Aorta (tissue), 5 donors: ENCODE results near the gene IL23A. TPM values are rescaled to one million over a fixed set of nuclear protein-coding genes. Genes with fewer than 3 reads are reported as not detected.
"Not testable (repeated sequence)": the region's sequence is repeated elsewhere in the genome, so short reads cannot be mapped to it uniquely, and the experiment has no call there.

Experiments used
- ATAC-seq: fragments of 200-7000 bp; cut with Tn5 transposase; one replicate; pipeline ENCODE4 v1.9.1; 2022; ENCODE audit warnings: moderate library complexity; ENCODE audit not compliant: low FRiP score
- DNase-seq, 2 donors: peaks; one replicate each; pipeline ENCODE4 v3.0.0-alpha.2; 2020
- H3K27ac ChIP-seq, 2 donors: one replicate each; pipeline ENCODE4 v1.5.1; 2013; ENCODE audit warnings: low read length in 2 of 2, mild to moderate bottlenecking in 2 of 2, moderate library complexity in 2 of 2, control low read depth in 1 of 2, inconsistent platforms in 1 of 2, low read depth in 1 of 2
- H3K27me3 ChIP-seq, 2 donors: one replicate each; pipeline ENCODE4 v1.6.1; 2013; ENCODE audit warnings: control low read depth in 1 of 2, low read length in 1 of 2, mild to moderate bottlenecking in 1 of 2, moderate library complexity in 1 of 2; ENCODE audit not compliant: insufficient read depth in 2 of 2, control insufficient read depth in 1 of 2
- H3K36me3 ChIP-seq, 2 donors: one replicate each; pipeline ENCODE4 v1.6.1; 2013; ENCODE audit warnings: control low read depth in 1 of 2, low read length in 1 of 2, mild to moderate bottlenecking in 1 of 2; ENCODE audit not compliant: insufficient read depth in 2 of 2, control insufficient read depth in 1 of 2
- H3K4me1 ChIP-seq, 2 donors: one replicate each; pipeline ENCODE4 v1.6.1; 2013; ENCODE audit warnings: low read length in 2 of 2, control low read depth in 1 of 2, mild to moderate bottlenecking in 1 of 2, moderate library complexity in 1 of 2; ENCODE audit not compliant: insufficient read depth in 2 of 2, control insufficient read depth in 1 of 2
- H3K4me3 ChIP-seq, 2 donors: one replicate each; pipeline ENCODE4 v1.5.1; 2013; ENCODE audit warnings: low read length in 2 of 2, control low read depth in 1 of 2, mild to moderate bottlenecking in 1 of 2
- H3K9me3 ChIP-seq: one replicate; pipeline ENCODE4 v1.6.1; 2013; ENCODE audit warnings: mild to moderate bottlenecking, low read length; ENCODE audit not compliant: control insufficient read depth
- WGBS, 2 donors: extraction: QIAGEN DNeasy Blood & Tissue Kit; methylation state at CpG; one replicate each; pipeline ENCODE4 v1.1.7; 2013; 5-methylcytosine and 5-hydroxymethylcytosine counted together
- intact Hi-C, 2 donors: fragments of 100-400 bp; cut with DNase I; formaldehyde crosslinking; loops; one replicate each; pipeline versions ENCODE4 v1.14.2 to v1.15.0; 2022
- polyA plus RNA-seq, 2 donors: library from polyadenylated mRNA; stranded (reverse); fragments of 200-250 nt; gene quantifications; one replicate each; pipeline ENCODE4 v1.2.3, GENCODE V29; 2013
- total RNA-seq, 2 donors: library from RNA; stranded (reverse); fragmentation: NEBNext Ultra II Directional; extraction: Animal tissue kit (Norgen Biotek cat#: 25700); gene quantifications; one replicate each; pipeline ENCODE4 v1.2.1, GENCODE V29; 2021
- donor health status: healthy with polysubstance abuse.
- donor health status: Bipolar disorder and iron deficiency.
- donor health status: DM: no; HTN: no; CAD: no.
- donor health status: DM: no; HTN: no; CAD: no.
- donor health status: DM: yes; HTN: yes; CAD: no.

The IL23A gene
- total and polyA plus RNA-seq, 4 donors = 0.52 TPM; not detected in 3

GRCh38 chr12:56332512-56333196 lies 6.0 kb upstream of the IL23A start:
- Histone ChIP-seq H3K4me3 (no peak overlapping the region), H3K27ac (peak overlapping the region in 1 of 2 donors; percentile 8), H3K9me3 (no peaks in the 10 kb centered on the region), H3K36me3 (no peaks in the 10 kb centered on the region), H3K27me3 (no peaks in the 10 kb centered on the region), H3K4me1 (no peaks in the 10 kb centered on the region)
- DNase-seq (no peak), ATAC-seq (no peak)
- 92 to 96% methylated on average over 9 to 11 of the region's 11 CpGs for WGBS, 2 donors
- intact Hi-C loops = no loop called here

GRCh38 chr12:56333197-56333678 lies 5.4 kb upstream of the IL23A start:
- Histone ChIP-seq H3K9me3 (no peaks in the 10 kb centered on the region), H3K27ac (peak overlapping the region; percentile 84 to 87), H3K27me3 (no peaks in the 10 kb centered on the region), H3K4me1 (no peaks in the 10 kb centered on the region), H3K4me3 (peak overlapping the region; percentile 45 to 55), H3K36me3 (no peaks in the 10 kb centered on the region)
- DNase-seq (no peak), ATAC-seq (peak; percentile 6)
- intact Hi-C loops = no loop called here
- 24 to 29% methylated on average over 7 to 8 of the region's 8 CpGs for whole genome bisulfite sequencing, 2 donors

GRCh38 chr12:56333679-56334489 lies 4.8 kb upstream of the IL23A start, which contains the start of gene PAN2:
TSS of gene PAN2 (minus strand) at chr12:56334000. CDS start at chr12:56333094, 906 bp downstream.
- peak; percentile 97 for ATAC-seq
- WGBS, 2 donors = 0 to 1% methylated on average over 45 of the region's 45 CpGs
- peak within 1 kb of the TSS; percentile 55 to 65 for H3K4me3 ChIP-seq
- intact Hi-C loops = no loop called here
- H3K4me1 ChIP-seq = no peaks in the 10 kb centered on the region
- no peaks in the 10 kb centered on the region for H3K36me3 ChIP-seq
- no peaks in the 10 kb centered on the region for H3K9me3 ChIP-seq
- H3K27ac ChIP-seq = peak within 1 kb of the TSS; percentile 84 to 87
- peak; percentile 97 for DNase-seq
- H3K27me3 ChIP-seq = no peaks in the 10 kb centered on the region

- 5% methylated on average over 6 of the region's 6 CpGs for WGBS, 2 donors
- intact Hi-C loops = no loop called here
- Histone ChIP-seq H3K4me3 (peak overlapping the region; percentile 55 to 65), H3K9me3 (no peaks in the 10 kb centered on the region), H3K27ac (peak overlapping the region; percentile 82 to 83), H3K27me3 (no peaks in the 10 kb centered on the region), H3K4me1 (no peaks in the 10 kb centered on the region), H3K36me3 (no peaks in the 10 kb centered on the region)
- no peak for DNase-seq
- ATAC-seq = no peak
Measured at GRCh38 chr12:56334490-56334793, 4.2 kb upstream of the IL23A start.

GRCh38 chr12:56335527-56335926 lies 3.2 kb upstream of the IL23A start:
- H3K27me3 ChIP-seq, H3K9me3 ChIP-seq, H3K27ac ChIP-seq, ATAC-seq, H3K4me1 ChIP-seq, intact Hi-C loops, H3K36me3 ChIP-seq, H3K4me3 ChIP-seq, DNase-seq: not testable (repeated sequence)
- 95 to 96% methylated on average over 8 of the region's 8 CpGs for WGBS, 2 donors

- WGBS, 2 donors = 83 to 85% methylated on average over 9 of the region's 9 CpGs
- ATAC-seq = no peak
Measured at GRCh38 chr12:56336361-56337167, 2.1 kb upstream of the IL23A start.

GRCh38 chr12:56337753-56338251 lies 882 bp upstream of the IL23A start:
- Histone ChIP-seq H3K4me1 (no peaks in the 10 kb centered on the region), H3K36me3 (no peaks in the 10 kb centered on the region), H3K27me3 (no peaks in the 10 kb centered on the region), H3K9me3 (no peaks in the 10 kb centered on the region), H3K4me3 (no peak overlapping the region), H3K27ac (no peak overlapping the region)
- intact Hi-C loops = no loop called here
- 81 to 84% methylated on average over 8 of the region's 8 CpGs for WGBS, 2 donors
- no peak for ATAC-seq
- DNase-seq = no peak

More at GRCh38 chr12:56336361-56337167, 2.1 kb upstream of the IL23A start:
- DNase-seq = peak; percentile 44 to 53
- Histone ChIP-seq H3K4me1 (no peaks in the 10 kb centered on the region), H3K27ac (no peak overlapping the region), H3K27me3 (no peaks in the 10 kb centered on the region), H3K4me3 (no peak overlapping the region), H3K9me3 (no peaks in the 10 kb centered on the region), H3K36me3 (no peaks in the 10 kb centered on the region)
- intact Hi-C loops = no loop called here

- Histone ChIP-seq H3K36me3 (peaks cover 5 to 6% of the 10 kb centered on the region in 2 donors), H3K27ac (no peak overlapping the region), H3K9me3 (no peaks in the 10 kb centered on the region), H3K4me1 (no peaks in the 10 kb centered on the region), H3K4me3 (no peak overlapping the region), H3K27me3 (no peaks in the 10 kb centered on the region)
- ATAC-seq (no peak), DNase-seq (no peak)
- 79 to 82% methylated on average over 1 of the region's 1 CpG for WGBS, 2 donors
- intact Hi-C loops = no loop called here
Measured at GRCh38 chr12:56339158-56339422, 406 bp downstream of the IL23A start.
